RWPE1 (cell line): ENCODE results near the gene ALG5.

Source experiments
- CTCF ChIA-PET: fragments of 350-600 bp; sonication (Branson Sonifier 250); formaldehyde crosslinking; extraction: SDS; loops from one replicate; lab custom pipeline; 2021; lab: Yijun Ruan, JAX
- POLR2A ChIA-PET: fragments of 400-600 bp; formaldehyde crosslinking; extraction: SDS; loops from one replicate; lab custom pipeline; 2020; ENCODE audit warnings: antibody characterized with exemption; ENCODE audit not compliant: low non-redundant PET; lab: Yijun Ruan, JAX
- DNase-seq: peaks from one replicate; pipeline ENCODE4 v3.0.0; 2012; ENCODE audit warnings: low spot score
- H3K27ac ChIP-seq: fragments of 450-650 bp; 2 replicates; pipeline ENCODE4 v1.5.1; 2017
- CTCF ChIP-seq: fragments of 450-650 bp; conservative IDR thresholded peaks from 2 replicates; pipeline ENCODE4 v1.5.1; 2017; ENCODE audit warnings: low read depth, mild to moderate bottlenecking

The ALG5 gene

GRCh38 chr13:36973621-36974295 lies 25.4 kb downstream of the ALG5 start:
- DNase-seq, result no peak
- POLR2A ChIA-PET, result no interaction called here
- no peak overlapping the region for H3K27ac ChIP-seq
- no peak for TF ChIP-seq CTCF
- CTCF ChIA-PET, result interaction anchor here (0.5 kb wide), 1 partner anchor 543 kb away, joined by 4 read pairs; no protein-coding TSS in a partner anchor

GRCh38 chr13:36973009-36973408 lies 26.1 kb downstream of the ALG5 start:
- TF ChIP-seq CTCF, result no peak

GRCh38 chr13:36966404-36966803 lies 32.7 kb downstream of the ALG5 start:
- TF ChIP-seq CTCF, result no peak
- no peak for DNase-seq
- ChIA-PET POLR2A (no interaction called here), CTCF (no interaction called here)
- H3K27ac ChIP-seq, result no peak overlapping the region; the same call in 1 of the 2 replicates

More at GRCh38 chr13:36973009-36973408, 26.1 kb downstream of the ALG5 start:
- CTCF ChIA-PET, result interaction anchor here (0.7 kb wide), 1 partner anchor 8 kb away, joined by 3 read pairs; no protein-coding TSS in a partner anchor
- DNase-seq, result no peak
- POLR2A ChIA-PET, result interaction anchor here (0.6 to 0.7 kb wide), 3 partner anchors 14 to 688 kb away, joined by 3 to 4 read pairs (median 4); no protein-coding TSS in a partner anchor
- no peak overlapping the region for H3K27ac ChIP-seq

- peak; percentile 79 for DNase-seq
- ChIA-PET POLR2A (no interaction called here), CTCF (interaction anchor here (0.5 to 0.8 kb wide), 2 partner anchors 108 to 356 kb away, joined by 3 read pairs; no protein-coding TSS in a partner anchor)
- no peak overlapping the region for H3K27ac ChIP-seq
- TF ChIP-seq CTCF, result no peak
Measured at GRCh38 chr13:36965767-36966166, 33.4 kb downstream of the ALG5 start.

GRCh38 chr13:36959456-36960116 lies 39.6 kb downstream of the ALG5 start:
- no peak overlapping the region for H3K27ac ChIP-seq
- POLR2A ChIA-PET, result no interaction called here
- no peak for TF ChIP-seq CTCF
- DNase-seq, result no peak
- CTCF ChIA-PET, result interaction anchor here (0.6 kb wide), 1 partner anchor 21 kb away, joined by 3 read pairs; no protein-coding TSS in a partner anchor

- no peak for TF ChIP-seq CTCF
- DNase-seq, result no peak
- CTCF ChIA-PET, result interaction anchor here (0.7 kb wide), 1 partner anchor 650 kb away, joined by 3 read pairs; no protein-coding TSS in a partner anchor
- no peak overlapping the region for H3K27ac ChIP-seq
- POLR2A ChIA-PET, result no interaction called here
Measured at GRCh38 chr13:36954542-36954941, 44.6 kb downstream of the ALG5 start.
